Panc1 (cell line): ENCODE measurements around the gene IDUA.

Experiments
- CTCF ChIP-seq: fragments of 450-650 bp; IDR thresholded peaks from 2 replicates; pipeline ENCODE4 v1.5.1; 2017; ENCODE audit warnings: mild to moderate bottlenecking
- POLR2AphosphoS5 ChIP-seq: IDR thresholded peaks from 2 replicates; pipeline ENCODE4 v1.6.1; 2012; ENCODE audit warnings: mild to moderate bottlenecking, low read depth, low read length, moderate library complexity
- REST ChIP-seq, 2 experiments: IDR thresholded peaks; 2 replicates each; pipeline ENCODE4 v1.6.1; 2011 to 2012; ENCODE audit warnings: low read depth in 2 of 2, control low read depth in 1 of 2, low read length in 1 of 2, mild to moderate bottlenecking in 1 of 2, moderate library complexity in 1 of 2; ENCODE audit not compliant: insufficient read depth in 1 of 2
- SIN3A ChIP-seq: IDR thresholded peaks from 2 replicates; pipeline ENCODE4 v1.6.1; 2012; ENCODE audit warnings: low read depth, mild to moderate bottlenecking, low read length, moderate library complexity, borderline replicate concordance; ENCODE audit not compliant: insufficient read depth
- TCF7L2 ChIP-seq: IDR thresholded peaks from 2 replicates; pipeline ENCODE4 v1.6.1; 2011; ENCODE audit warnings: mild to moderate bottlenecking, low read depth, low read length, inconsistent platforms

DNA sequence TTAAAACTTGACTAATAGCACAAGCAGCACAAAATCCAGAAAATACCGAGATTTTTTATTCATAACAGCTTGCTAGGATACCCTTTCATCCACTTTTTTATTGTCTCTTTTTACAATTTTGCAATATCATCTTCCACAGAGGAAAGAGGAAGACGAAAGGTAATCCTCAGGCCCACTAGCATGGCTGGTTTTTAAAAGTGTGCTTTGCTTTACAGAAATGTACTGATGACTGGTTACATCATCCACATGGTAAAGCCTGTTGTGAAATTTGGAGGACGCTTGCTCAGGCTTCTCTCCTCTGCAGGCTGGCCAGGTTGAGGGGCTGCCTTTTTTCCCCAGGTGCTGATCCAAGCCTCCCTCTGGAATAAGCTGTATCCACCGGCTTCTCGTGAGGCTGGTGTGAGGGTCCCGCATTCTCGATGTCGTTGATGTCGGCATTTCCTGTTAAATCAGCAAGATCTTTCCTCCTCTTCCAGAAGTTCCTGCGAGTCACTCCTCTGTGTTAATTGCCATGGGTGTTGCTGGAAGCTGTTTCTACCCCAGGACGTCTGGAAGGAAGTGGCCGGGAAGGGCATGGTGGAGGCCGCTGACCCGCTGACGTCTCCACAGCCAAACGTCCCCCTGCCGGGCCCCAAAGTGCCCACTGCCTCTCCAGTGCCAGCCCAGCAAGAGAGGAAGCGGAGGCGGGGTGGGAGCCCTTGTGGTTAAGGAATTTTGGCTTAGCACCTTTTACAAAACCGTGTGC lies 7.7 kb upstream of the IDUA start:
- TF ChIP-seq SIN3A, result no peak
- no peak for TF ChIP-seq CTCF
- TF ChIP-seq POLR2AphosphoS5, result no peak
- TF ChIP-seq REST (IDR thresholded peaks at IDR 0.05; ENCODE audit: insufficient read depth in 1 of 2, low read depth in 2 of 2, low read length in 1 of 2), result no peak
- TF ChIP-seq TCF7L2, result no peak
